ENCODE results near the gene ANAPC10. TPM values are rescaled to one million over a fixed set of nuclear protein-coding genes. Genes with fewer than 3 reads are reported as not detected.

Gene ANAPC10
- total RNA-seq, 4 donors from 2014 or later: 11.7 to 75.9 (median 18.9) TPM

GRCh38 chr4:145090380-145090779 is 7.6 kb downstream of the ANAPC10 start:
- peaks cover 0 to 52% (median 3%) of the 10 kb centered on the region in 3 donors for H3K36me3 ChIP-seq

DNA sequence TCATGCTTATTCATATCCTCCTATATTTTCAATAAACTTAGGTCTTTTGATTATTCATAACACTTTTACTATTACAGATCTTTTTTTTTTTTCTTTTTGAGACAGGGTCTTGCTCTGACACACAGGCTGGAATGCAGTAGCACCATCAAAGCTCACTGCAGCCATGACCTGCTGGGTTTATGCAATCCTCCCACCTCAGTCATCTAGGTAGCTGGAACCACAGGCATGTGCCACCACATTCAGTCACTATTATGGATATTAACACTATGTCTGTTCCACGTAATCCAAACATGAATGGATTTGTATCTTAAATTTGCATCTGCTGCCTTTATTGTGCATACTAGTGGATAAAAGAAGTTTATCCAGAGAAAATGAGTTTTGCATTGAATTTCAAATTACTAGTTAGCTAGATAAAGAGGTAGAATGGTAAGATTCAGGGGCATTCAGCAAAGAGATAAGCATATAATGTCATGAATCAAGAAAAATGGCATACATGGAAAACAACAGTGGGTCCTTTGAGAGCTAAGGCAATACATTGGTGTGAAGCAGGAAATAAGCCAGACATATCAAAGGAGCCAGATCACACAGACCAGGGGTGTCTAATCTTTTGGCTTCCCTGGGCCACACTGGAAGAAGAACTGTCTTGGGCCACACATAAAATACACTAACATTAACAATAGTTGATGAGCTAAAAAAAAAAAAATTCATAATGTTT is 13.9 kb downstream of the ANAPC10 start:
- Histone ChIP-seq H3K36me3 (peaks cover 0 to 24% (median 0%) of the 10 kb centered on the region in 3 donors), H3K9me3 (no peaks in the 10 kb centered on the region), H3K27me3 (no peaks in the 10 kb centered on the region), H3K4me1 (no peaks in the 10 kb centered on the region), H3K4me3 (no peak overlapping the region), H3K27ac (no peak overlapping the region)
- DNase-seq: no peak
- TF ChIP-seq CTCF (IDR thresholded peaks at IDR 0.05) (no peak), POLR2A (IDR thresholded peaks at IDR 0.05) (no peak)

More at GRCh38 chr4:145090380-145090779, 7.6 kb downstream of the ANAPC10 start:
- Histone ChIP-seq H3K27ac (no peak overlapping the region), H3K27me3 (no peaks in the 10 kb centered on the region), H3K9me3 (peaks cover 0 to 7% (median 0%) of the 10 kb centered on the region in 4 donors), H3K4me3 (no peak overlapping the region), H3K4me1 (no peaks in the 10 kb centered on the region)
- TF ChIP-seq POLR2A (IDR thresholded peaks at IDR 0.05): no peak
- no peak for TF ChIP-seq CTCF (IDR thresholded peaks at IDR 0.05)
- no peak for DNase-seq

DNA sequence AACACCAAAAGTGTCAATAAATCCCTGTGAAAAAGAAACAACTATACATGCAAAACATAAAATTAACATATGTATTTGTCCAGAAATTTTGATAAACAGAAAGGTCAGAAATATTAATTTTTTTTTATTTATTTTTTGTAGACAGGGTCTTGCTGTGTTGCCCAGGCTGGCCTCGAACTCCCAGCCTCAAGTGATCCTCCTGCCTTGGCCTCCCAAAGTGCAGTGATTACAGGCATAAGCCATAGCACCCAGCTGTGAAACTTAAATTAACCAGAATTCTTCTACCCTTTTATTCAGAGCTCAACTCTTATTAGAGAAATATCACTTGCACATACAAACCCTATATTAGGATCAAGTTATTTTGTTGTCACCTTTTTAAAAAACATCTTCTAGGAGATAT is 16.2 kb downstream of the ANAPC10 start:
- H3K4me1 ChIP-seq: no peaks in the 10 kb centered on the region
- H3K36me3 ChIP-seq: peaks cover 0 to 24% (median 0%) of the 10 kb centered on the region in 3 donors
- DNase-seq: no peak
- H3K4me3 ChIP-seq: no peak overlapping the region
- H3K27me3 ChIP-seq: no peaks in the 10 kb centered on the region
- H3K9me3 ChIP-seq: no peaks in the 10 kb centered on the region
- no peak overlapping the region for H3K27ac ChIP-seq
- no peak for TF ChIP-seq POLR2A (IDR thresholded peaks at IDR 0.05)
- no peak for TF ChIP-seq CTCF (IDR thresholded peaks at IDR 0.05)

- Histone ChIP-seq H3K36me3 (peaks cover 0 to 16% (median 0%) of the 10 kb centered on the region in 3 donors), H3K27ac (no peak overlapping the region), H3K27me3 (no peaks in the 10 kb centered on the region), H3K9me3 (no peaks in the 10 kb centered on the region), H3K4me1 (no peaks in the 10 kb centered on the region), H3K4me3 (no peak overlapping the region)
- TF ChIP-seq POLR2A (IDR thresholded peaks at IDR 0.05): no peak
- TF ChIP-seq CTCF (IDR thresholded peaks at IDR 0.05): no peak
- no peak for DNase-seq
These were observed 21.5 kb downstream of the ANAPC10 start for GRCh38 chr4:145076469-145076855.

DNA sequence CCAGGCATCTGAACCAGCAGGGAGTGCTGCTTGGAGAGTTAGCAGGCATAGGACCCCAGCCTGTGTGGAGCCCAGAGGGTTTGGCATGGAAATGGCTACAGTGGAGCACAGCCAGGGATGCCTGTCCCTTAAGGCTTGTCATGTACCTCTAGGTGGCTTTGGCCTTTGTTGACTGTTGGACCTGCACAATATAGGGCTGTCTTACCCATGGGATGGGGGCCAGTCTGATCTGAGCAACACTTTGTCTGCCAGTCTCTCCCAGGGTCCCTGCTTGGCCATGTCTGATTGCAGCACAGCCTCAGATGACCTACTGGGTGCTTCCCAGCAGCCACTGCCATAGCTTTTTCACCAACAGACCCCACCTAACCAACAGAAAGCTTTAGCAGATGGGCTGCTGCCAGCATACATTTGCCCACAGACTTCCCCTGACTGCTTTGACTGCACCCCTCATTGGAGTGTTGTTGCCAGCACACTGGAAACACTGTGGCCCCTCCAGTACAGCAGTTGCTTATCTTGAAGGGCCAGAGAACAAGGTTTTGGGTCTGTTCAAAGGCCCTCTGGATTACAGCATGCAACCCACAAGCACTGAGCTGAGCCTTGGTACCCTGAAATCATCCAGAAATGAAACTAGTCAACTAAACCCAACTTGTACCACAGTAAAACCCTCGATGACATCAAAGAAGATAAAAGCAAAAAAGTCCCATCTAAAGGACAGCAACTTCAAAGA is 22.1 kb downstream of the ANAPC10 start:
- H3K36me3 ChIP-seq: peaks cover 0 to 13% (median 0%) of the 10 kb centered on the region in 3 donors
- no peak for DNase-seq
- no peak overlapping the region for H3K27ac ChIP-seq
- no peaks in the 10 kb centered on the region for H3K9me3 ChIP-seq
- H3K27me3 ChIP-seq: no peaks in the 10 kb centered on the region
- TF ChIP-seq CTCF (IDR thresholded peaks at IDR 0.05) (no peak), POLR2A (IDR thresholded peaks at IDR 0.05) (no peak)
- no peaks in the 10 kb centered on the region for H3K4me1 ChIP-seq
- no peak overlapping the region for H3K4me3 ChIP-seq
